Measurements from ENCODE around the gene CA7. TPM values are rescaled to one million over a fixed set of nuclear protein-coding genes. Genes with fewer than 3 reads are reported as not detected.

Gene CA7
- total RNA-seq, 1 donor from 2014 or later: not detected

DNA sequence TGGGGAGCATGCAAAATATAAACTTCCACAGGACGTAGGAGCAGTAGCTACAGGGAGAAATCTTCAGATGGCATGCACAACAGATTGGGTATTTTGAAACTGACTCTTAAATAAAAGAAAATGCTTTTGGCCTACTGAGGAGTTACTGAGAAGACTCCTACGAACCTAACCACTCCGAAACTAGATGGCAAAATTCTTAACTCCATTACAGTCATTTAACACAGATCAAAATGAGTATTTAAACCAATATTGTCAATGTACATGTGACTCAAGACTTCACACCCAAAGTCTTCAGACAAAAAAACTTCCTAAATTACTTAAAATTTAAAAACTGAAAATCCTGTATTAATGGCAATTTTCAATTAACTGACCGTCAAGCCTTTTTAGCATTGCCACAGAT, 34.4 kb upstream of the CA7 start:
- Histone ChIP-seq H3K4me3 (no peak overlapping the region), H3K27me3 (ENCODE audit: low read depth) (no peaks in the 10 kb centered on the region), H3K27ac (replicated peaks) (no peak overlapping the region), H3K36me3 (peaks cover 98% of the 10 kb centered on the region), H3K4me1 (no peaks in the 10 kb centered on the region), H3K9me3 (replicated peaks) (no peaks in the 10 kb centered on the region)
- DNase-seq: no peak
- intact Hi-C loops (cut with micrococcal nuclease): no loop called here
- TF ChIP-seq, protein P1, sequence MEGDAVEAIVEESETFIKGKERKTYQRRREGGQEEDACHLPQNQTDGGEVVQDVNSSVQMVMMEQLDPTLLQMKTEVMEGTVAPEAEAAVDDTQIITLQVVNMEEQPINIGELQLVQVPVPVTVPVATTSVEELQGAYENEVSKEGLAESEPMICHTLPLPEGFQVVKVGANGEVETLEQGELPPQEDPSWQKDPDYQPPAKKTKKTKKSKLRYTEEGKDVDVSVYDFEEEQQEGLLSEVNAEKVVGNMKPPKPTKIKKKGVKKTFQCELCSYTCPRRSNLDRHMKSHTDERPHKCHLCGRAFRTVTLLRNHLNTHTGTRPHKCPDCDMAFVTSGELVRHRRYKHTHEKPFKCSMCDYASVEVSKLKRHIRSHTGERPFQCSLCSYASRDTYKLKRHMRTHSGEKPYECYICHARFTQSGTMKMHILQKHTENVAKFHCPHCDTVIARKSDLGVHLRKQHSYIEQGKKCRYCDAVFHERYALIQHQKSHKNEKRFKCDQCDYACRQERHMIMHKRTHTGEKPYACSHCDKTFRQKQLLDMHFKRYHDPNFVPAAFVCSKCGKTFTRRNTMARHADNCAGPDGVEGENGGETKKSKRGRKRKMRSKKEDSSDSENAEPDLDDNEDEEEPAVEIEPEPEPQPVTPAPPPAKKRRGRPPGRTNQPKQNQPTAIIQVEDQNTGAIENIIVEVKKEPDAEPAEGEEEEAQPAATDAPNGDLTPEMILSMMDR (IDR thresholded peaks at IDR 0.05; ENCODE audit: borderline replicate concordance): no peak

DNA sequence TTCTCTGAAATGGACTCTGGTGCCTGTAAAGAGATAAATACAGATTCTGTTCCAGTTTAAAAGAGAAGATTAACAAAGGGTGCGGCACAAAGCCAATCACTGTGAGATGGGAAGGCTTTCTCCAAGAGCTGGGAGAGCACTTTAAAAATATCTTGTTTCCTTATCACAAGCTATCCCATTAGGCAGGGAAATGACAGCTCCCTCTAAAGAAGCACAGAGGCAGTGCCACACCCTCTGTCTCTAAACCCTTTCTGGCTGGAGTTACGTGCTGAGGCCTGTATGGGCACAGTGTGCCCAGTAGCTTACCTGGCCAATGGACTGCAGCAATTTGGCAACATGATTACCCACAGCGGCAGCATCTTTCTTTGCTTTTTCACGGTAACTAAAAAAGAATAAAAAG, 33.8 kb upstream of the CA7 start:
- no peak for DNase-seq
- intact Hi-C loops (cut with micrococcal nuclease): no loop called here
- H3K4me1 ChIP-seq: no peaks in the 10 kb centered on the region
- H3K9me3 ChIP-seq (replicated peaks): no peaks in the 10 kb centered on the region
- no peaks in the 10 kb centered on the region for H3K27me3 ChIP-seq (ENCODE audit: low read depth)
- H3K4me3 ChIP-seq: no peak overlapping the region
- peaks cover 98% of the 10 kb centered on the region for H3K36me3 ChIP-seq
- H3K27ac ChIP-seq (replicated peaks): no peak overlapping the region
- TF ChIP-seq, protein P1 (IDR thresholded peaks at IDR 0.05; ENCODE audit: borderline replicate concordance): no peak

DNA sequence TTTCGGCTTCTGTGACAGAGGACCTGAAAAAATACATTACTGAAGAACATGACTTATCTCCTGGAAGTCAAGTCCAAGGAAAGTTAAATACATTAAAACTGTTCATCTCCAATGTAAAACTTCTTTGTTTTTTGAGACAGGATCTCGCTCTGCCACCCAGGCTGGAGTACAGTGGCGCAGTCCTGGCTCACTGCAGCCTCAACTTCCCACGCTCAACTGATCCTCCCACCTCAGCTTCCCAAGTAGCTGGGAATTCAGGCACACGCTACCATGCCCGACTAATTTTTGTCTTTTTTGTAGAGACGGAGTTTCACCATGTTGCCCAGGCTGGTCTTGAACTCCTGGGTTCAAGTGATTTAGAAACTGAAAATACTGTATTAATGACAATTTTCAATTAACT, 33.2 kb upstream of the CA7 start:
- H3K9me3 ChIP-seq (replicated peaks): no peaks in the 10 kb centered on the region
- H3K27ac ChIP-seq (replicated peaks): no peak overlapping the region
- H3K36me3 ChIP-seq: peaks cover 99% of the 10 kb centered on the region
- H3K4me1 ChIP-seq: no peaks in the 10 kb centered on the region
- TF ChIP-seq, protein P1 (IDR thresholded peaks at IDR 0.05; ENCODE audit: borderline replicate concordance): no peak
- H3K4me3 ChIP-seq: no peak overlapping the region
- DNase-seq: no peak
- intact Hi-C loops (cut with micrococcal nuclease): no loop called here
- H3K27me3 ChIP-seq (ENCODE audit: low read depth): no peaks in the 10 kb centered on the region

DNA sequence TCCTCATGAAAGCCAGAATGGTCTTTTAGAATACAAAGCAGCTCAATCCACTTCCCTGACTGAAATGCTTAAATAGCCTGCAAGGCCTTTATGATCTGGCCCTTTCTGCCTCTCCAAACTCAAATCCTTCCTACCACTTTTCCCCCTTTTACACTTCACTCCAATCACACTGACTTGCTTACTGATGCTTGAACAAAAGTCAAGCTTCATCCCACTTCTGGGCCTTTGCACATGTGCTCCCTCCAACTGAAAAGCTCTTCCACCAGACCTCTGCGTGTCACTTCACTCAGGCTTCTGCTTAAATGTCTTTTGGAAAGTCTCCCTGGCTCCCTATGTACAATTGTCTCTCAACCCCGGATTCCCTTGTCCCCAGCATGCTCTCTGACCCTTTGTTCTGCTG, 29.5 kb upstream of the CA7 start:
- no peak for DNase-seq
- TF ChIP-seq, protein P1 (IDR thresholded peaks at IDR 0.05; ENCODE audit: borderline replicate concordance): no peak
- intact Hi-C loops (cut with micrococcal nuclease): no loop called here
- no peak overlapping the region for H3K4me3 ChIP-seq
- no peaks in the 10 kb centered on the region for H3K4me1 ChIP-seq
- no peak overlapping the region for H3K27ac ChIP-seq (replicated peaks)
- H3K9me3 ChIP-seq (replicated peaks): no peaks in the 10 kb centered on the region
- no peaks in the 10 kb centered on the region for H3K27me3 ChIP-seq (ENCODE audit: low read depth)
- peaks cover 99% of the 10 kb centered on the region for H3K36me3 ChIP-seq

DNA sequence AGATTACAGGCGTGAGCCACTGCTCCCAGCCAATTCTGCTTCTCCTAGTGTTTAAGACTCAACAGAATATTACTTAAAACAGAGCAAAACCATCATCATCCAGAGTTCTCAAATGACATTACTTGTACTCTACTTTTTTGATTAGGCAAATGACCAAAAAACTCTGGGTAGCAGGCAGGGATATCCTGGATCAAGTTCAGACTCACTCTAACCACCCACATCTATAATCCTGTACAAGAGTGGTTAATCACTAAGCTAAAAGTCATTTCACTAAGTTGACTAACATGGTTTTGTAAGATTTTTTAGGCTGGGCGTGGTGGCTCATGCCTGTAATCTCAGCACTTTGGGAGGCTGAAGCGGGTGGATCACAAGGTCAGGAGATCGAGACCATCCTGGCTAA, 20.2 kb upstream of the CA7 start:
- TF ChIP-seq, protein P1 (IDR thresholded peaks at IDR 0.05; ENCODE audit: borderline replicate concordance): no peak
- Histone ChIP-seq H3K4me3 (no peak overlapping the region), H3K9me3 (replicated peaks) (no peaks in the 10 kb centered on the region), H3K27me3 (ENCODE audit: low read depth) (no peaks in the 10 kb centered on the region), H3K36me3 (peaks cover 84% of the 10 kb centered on the region), H3K27ac (replicated peaks) (no peak overlapping the region), H3K4me1 (peaks cover 9% of the 10 kb centered on the region)
- DNase-seq: no peak
- intact Hi-C loops (cut with micrococcal nuclease): no loop called here
